COR-L47 (cell line): Measurements from ENCODE around the gene HECW1.
"Not testable (repeated sequence)": the region's sequence is repeated elsewhere in the genome, so short reads cannot be mapped to it uniquely, and the experiment has no call there.

Experiments
- DNase-seq: peaks from one replicate; lab custom pipeline; 2025; lab: John Stamatoyannopoulos, UW

The HECW1 gene

DNA sequence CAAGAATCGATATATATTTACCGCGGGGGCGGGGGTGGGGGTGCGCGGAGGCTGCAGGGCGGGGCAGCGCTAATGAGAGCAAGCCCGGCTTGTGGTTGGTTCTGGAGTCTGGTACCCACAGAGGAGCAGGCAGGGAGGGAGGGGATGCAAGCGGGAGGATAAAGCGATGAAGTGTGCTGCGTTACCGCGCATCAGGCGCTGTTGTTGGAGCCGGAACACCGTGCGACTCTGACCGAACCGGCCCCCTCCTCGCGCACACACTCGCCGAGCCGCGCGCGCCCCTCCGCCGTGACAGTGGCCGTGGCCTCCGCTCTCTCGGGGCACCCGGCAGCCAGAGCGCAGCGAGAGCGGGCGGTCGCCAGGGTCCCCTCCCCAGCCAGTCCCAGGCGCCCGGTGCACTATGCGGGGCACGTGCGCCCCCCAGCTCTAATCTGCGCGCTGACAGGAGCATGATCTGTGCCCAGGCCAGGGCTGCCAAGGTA, at the start of gene HECW1:
TSS of gene HECW1 (plus strand) at position 189 of the 482 bp plus-strand sequence. CDS start 131,259 bp downstream, outside the sequence.
- DNase-seq: no peak

DNA sequence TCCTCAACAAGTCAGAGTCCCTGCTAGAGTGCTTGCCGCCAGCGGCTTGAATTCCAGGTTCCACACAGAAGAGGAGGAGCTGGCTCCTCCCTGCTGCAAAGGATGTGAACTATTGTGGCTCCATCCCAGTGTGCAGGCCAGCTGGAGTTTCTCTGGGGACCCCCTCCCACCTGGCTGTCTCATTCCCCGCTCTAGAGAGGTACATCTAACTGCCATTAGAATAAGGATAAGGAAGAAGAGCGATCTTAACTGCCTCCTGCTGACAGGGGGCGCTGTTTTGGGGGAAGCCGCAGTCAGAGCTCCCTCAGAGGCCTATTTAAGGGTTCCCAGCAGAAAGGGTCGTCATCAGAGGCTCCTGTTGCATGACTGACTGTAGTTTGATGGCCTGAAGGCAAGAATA, 40.8 kb upstream of the HECW1 start:
- DNase-seq: no peak

DNA sequence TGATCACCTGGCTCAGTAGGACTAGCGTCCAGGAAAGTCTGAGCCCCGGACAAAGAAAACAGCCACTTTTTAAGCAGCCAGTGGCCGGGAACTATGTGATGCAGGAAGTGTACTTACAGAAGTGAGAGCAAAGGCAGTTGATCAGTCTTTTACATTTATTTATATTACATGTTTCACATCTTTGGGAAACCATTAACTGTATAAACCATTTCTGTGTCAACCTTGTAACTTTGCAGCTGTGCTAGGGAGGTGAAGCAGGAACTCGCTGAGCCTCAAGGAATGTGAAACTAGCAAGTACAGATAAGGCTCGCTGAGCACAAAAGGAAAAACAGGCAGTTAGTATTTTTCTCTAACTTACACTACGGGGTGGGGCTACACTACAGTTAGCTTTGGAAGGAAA, 39.9 kb upstream of the HECW1 start:
- no peak for DNase-seq

DNA sequence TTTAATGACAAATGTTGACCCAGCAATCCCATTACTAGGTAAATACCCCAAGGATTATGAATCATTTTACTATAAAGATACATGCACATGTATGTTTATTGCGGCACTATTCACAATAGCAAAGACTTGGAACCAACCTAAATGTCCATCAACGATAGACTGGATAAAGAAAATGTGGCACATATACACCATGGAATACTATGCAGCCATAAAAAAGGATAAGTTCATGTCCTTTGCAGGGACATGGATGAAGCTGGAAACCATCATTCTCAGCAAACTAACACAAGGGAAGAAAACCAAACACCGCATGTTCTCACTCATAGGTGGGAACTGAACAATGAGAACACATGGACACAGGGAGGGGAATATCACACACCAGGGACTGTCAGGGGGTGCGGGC, 38.6 kb upstream of the HECW1 start:
- not testable (repeated sequence) for DNase-seq

DNA sequence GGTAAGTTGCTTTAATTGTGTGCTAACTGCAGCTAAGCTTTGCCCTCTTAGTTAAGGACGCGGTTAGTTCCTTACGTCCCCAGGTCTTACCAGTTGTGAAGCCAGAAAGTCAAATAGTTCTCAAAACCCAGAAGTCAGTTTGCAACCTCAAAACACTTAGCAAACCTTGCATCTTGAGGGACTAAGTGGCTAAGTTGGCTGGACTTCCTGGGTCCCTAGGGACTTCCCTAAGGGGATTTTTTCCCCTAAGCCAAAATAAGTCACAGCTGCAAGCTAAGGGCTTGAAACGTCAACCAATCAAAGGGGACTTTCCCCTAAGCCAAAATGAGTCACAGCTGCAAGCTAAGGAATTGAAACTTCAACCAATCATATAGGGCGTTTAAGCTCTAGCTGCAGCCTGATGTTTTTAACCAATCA, 36.2 kb upstream of the HECW1 start:
- no peak for DNase-seq

DNA sequence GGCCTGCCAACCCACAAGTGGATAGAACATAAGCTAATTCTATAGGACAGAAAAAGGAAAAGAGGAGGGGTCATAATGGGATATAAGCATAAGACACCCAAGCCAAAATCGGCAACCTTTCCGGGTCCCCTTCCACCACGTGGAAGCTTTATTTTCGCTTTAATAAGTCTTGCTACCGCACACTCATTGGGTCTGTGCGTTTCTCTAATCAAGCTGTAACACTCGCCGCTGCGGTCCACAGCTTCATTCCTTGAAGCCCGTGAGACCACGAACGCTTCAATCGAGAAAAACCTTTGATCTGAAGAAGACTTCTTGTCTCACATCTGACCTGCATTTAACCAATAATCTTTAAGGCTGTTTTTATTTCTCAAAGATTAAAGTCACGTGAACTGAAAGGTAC, 35.8 kb upstream of the HECW1 start:
- no peak for DNase-seq

DNA sequence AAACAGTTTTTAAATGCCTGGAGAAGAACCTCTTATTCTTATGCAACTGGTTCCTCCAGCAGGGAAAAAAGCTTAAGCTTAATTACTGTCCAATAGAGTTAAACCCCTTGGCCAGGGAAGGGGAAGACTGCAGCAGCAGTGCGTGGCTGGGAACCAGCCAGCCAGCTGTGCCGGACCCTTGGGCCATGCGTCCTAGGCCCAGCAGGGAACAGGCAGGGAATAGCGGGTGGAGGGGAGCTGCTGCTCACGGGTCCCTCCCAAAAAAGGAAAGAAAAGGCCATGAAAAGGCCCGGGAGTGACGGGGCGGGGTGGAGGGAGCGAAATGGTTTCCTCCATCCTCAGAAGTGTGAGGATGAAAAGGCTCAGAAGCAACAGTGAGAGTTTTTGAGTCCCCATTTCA, 35.2 kb upstream of the HECW1 start:
- DNase-seq: no peak

DNA sequence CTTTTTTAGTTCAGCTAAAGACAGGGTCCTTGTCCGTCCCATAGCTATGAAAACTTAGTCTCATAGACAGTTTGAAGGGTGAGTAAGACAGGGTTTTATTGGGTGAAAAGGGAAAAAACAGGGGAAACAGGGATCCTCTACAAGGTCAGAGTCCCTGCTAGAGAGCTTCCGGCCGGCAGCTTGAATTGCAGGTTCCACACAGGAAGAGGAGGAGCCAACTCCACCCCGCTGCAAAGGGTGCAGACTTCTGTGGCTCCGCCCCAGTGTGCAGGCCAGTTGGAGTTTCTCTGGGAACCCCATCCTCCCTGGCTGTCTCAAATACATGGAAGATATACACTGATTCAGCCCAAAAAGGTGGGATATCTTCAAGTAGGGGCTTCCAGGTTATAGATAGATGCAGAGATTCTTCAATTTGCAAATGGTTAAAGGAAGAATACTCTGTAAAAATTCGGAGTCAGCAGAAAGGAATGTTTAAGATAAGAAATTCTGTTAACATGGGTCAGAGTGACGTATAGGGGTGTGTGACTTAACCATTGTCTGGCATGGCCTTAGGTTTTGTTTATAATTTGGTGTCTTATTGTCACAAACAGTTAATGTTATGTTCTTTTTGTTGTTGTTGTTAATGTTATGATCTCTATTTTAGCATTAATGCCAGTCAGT, 34.6 kb upstream of the HECW1 start:
- DNase-seq: no peak

DNA sequence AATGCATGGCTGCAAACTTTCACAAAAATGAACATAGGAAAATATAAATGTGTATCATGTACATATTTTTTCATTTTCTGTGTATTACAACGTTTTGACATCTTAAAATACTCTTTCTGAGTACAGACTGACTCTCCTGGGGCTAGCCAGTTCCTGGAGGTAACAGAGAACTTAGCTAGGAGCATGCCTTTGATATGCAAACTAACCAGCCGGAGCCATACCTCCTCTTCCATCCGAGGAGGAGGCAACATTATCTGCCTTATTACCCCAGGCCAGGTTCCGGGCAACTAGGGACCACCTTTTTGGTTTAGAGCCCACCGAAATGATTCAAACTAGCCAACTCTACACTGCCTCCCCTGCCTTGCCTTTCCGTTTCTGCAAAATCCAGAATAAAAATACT, 33.7 kb upstream of the HECW1 start:
- no peak for DNase-seq

DNA sequence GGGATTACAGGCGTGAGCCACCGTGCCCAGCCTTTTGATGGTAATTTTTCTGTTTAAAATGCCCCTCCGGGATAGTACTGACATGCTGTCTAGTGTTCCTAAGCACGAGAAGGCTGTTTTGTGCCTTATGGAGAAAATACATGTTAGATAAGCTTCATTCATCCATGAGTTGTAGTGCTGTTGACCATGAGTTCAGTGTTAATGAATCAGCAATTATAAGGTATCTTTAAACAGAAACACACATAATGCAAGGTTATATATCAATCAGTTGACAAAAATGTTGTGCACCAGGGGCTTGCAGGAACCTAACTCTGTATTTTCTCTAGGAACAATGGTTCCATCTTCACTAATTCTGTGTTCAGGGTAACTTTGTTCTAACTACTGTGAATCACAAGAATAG, 30.8 kb upstream of the HECW1 start:
- DNase-seq: no peak

DNA sequence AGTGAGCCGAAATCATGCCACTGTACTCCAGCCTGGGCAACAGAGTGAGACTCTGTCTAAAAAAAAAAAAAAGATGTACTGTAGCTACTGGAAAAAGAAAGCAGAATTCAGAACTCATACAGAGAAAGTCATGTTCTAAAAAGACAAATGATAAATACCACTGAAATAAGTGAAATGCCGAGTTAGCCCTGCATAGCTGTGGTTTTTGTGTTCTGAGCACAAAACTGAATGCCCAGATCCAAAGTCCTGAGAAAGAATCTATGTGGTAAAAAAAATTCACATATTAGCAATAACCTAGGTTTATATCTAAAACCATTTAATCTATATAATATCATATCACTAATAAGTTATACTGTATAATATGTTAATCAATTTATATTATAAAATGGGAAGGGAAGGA, 29.3 kb upstream of the HECW1 start:
- DNase-seq: no peak

DNA sequence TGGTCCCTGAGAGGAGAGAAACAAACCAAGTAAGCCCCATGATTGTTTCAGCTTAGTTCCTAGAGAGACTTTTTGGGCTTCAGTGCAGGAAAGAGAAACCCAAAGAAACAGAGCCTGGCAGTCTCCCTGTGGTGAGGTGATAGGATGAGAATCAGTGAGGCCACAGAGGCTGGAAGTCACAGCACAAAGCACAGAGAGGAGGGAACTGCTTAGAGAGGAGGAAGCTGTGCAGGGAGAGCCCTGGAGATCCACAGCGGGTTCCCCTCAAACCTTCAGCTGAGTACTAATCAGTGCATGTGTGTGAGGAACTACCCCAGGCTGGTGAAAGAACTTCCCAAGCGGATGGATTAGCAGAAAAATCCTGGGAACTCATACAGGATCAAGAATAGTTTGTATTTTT, 27.4 kb upstream of the HECW1 start:
- no peak for DNase-seq

DNA sequence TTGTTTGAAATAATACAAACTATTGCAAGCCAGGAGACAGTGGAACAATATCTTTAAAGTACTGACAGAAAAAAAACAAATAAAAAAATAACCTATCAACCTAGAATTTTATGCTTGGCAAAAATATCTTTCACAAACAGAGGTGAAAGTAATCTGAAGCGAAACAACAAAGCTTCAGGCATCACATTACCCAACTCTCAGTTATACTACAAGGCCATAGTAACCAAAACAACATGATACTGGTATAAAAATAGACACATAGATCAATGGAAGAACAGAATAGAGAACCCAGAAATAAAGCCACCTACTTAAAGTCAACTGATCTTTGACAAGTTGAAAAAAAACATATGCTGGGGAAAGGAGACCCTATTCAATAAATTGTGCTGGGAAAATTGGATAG, 26.5 kb upstream of the HECW1 start:
- DNase-seq: no peak

DNA sequence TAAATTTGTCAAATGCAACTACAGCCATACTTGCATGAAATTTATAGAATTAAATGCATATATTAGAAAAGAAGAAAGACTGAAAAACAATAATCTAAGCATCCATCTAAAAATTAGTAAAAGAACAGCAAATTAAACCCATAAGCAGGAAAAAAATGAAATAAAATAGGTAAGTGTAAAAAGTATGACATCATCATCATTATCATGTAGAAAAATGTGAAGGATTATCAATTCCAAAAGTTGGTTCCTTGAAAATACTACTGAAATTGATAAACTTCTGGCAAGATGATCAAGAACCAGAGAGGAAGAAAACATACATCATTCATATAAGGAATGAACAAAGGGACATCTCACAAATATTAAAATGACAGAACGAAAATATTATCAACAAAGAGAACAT, 19.6 kb upstream of the HECW1 start:
- DNase-seq: no peak

DNA sequence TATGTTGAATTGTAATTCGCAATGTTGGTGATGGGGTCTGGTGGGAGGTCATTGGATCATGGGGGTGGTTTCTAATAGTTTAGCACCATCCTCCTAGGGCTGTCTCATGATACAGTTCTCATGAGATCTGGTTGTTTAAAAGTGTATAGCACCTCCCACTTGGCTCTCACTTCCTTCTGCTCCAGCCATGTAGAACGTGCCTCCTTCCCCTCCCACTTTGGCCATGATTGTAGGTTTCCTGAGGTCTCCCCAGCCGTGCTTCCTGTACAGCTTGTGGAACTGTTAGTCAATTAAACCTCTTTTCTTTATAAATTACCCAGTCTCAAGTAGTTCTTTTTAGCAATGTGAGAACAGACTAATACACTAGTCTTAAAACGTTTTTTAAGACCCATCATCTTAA, 15.6 kb upstream of the HECW1 start:
- DNase-seq: no peak

DNA sequence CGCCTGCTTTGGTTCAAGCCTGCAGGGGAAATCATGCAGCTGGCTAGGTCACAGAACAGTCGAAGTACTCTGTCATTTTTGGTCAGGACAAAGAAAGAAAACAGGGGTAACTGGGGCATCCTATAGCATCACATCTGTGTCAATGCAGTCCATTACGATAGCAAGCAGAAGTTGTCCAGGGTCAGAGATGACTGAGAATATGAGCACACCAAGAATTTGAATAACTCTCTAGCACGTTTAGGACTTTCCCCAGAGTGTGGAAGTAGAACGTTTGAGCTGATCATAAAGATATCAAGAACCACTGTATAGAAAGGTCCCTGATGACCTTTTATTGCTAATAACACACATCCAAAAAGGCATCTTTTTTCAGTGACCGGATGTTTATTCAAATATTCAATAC, 12.7 kb upstream of the HECW1 start:
- no peak for DNase-seq

DNA sequence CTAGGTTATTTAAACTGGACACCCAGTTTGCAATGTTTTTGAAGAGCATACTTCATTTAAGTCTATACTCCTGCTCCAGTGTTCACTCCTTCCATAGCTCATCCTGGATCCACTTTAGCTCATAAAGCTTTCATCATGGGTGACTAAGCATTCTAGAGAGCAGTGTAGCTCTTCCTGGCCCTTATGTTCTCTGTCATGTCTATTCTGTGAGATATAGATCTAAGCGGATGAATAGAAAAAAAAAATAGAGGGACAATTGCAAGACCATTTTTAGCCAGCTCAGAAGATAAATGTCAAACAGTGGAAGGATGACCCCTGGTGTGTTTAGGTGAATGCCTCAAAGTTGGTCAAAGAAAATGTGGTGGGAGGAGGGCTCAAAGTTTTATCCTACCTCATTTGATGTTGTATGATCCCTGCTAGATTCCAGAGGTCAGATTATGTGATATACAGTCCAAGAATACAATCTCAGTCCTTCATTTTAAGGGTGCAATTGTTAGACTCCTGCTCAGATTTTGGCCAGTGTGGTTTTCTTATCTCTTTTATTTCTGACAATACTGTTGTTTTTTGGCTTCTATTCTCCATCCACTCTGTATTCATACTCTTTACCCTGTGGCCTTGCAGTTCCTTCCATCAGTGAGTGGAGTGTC, 7.5 kb upstream of the HECW1 start:
- no peak for DNase-seq

DNA sequence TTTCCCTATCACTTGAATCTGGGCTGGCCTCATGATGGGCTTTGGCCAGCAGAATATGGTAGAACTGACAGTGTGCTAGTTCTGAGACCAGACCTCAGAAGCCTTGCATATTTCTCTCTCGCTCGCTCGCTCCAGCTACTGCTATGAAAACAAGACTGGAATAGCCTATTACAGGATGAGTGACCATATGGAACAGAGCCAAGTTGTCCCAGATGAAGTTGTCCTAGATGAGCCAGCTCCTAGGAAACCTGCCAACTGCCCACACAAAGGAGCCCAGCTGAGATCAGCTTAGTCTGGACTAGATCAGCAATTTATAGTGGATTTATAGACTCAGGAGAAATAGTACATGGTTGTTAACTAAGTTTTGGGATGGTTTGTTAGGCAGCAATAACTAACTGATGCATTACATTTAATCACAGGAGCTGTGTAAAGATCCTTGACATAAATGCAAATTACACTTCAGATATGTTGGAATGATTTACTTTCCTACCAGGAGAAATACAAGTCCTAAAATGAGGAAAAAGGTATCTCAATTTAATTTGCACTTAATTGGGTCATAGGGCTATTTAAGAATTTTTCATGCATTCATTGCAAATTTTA, 6.8 kb upstream of the HECW1 start:
- no peak for DNase-seq

DNA sequence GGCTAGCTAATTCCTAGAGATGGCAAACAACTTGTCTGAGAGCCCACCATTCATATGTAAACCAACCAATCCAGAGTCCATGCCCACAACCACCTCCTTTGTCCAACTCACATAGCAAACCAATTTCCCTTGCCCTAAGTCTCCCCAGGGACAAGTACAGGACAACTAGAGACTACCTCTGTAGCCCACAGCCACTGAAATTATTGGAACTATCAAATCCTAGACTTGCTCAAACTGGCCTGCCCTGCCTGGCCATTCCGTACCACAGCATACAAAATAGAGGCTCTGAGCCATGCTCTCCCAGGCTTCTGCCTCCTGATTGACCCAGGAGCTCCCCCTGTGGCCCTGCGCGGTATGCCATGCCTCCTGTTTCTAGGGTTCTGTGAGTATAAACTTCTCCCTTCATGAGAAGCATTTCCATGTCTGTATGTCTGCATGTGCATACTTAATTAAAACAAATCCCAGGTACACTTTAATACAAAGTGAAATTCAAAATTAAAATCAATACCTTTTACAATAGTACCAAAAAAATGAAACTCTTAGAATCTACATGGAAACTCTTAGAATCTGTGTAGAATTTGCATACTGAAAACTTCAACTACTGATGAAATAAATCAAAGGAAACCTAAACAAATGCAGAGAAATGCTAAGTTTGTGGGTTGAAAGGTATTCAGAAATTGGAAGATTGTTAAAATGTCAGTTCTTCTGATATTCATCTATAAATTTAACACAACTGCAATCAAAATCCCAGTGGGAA, 4.0 kb upstream of the HECW1 start:
- no peak for DNase-seq

DNA sequence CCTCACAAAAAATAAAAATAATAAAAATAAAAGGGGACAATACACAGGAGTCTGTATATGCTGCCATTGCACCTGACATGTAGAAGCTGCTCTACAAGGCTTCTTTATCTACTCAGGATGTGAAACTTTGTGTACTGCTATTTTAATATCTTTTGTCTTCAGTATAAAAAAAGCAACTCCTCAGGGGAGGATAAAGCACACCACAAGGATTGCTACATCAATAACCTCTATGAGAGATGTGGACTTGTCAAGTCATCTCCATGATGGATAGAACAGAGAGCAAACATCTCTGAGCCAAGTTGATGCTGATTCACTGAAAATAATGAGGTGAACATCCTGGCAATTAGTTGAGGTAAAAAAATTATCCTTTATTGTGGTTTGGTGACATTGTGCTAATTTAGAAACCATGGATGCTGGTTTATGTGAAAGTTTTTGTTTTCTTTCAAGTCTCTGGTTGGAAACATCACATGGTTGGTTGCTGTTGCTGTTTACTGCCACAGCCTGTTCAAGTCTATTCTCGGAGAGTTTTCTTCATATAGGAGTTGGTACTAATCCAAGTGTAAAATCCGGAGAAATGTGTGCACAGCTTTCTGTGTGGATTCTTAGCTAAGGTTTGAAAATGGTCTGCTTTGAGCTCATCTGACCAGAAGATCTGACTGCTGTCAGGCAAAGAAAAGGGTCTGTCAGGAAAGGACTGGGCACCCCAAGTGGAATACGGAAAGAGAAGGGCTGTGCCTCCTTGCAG, 1.5 kb upstream of the HECW1 start:
- no peak for DNase-seq

DNA sequence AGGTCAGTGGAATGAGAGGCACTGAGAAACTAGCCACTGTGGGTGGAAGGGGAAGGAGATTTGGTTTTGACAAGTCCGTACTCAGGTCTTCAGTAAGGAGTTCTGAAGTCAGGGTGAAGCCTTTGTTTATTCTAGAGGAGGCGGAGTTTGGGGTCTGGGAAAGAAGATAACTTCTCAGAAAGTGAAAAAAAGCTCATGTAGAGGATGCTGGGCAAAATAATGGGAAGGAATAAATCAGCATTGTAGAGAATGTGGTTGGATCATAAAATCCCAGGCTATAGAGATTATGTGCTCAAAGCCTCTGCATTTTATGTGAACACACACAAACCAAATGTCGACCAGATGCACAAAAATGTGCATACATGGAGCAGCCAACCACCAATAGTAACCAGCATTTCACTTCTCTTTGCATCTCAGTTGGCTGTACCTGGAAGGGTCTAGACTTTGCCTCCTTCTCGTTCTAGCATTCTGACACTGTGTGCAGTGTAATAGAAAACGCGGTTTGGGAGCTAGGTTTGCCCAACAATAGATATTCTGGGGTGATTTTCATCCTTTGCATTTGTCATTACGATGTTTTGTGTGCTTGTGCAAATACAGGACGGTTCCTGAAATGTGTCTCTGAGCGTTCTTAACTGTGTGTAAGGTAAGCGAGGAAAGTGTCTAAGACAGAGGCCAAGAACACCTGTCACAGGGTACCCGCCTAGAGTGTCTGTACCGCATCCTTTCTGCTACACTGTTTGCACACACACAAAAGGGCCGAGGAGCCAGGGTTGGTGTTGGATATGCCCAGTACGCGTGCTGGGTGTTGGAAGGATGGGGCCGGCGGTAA, 603 bp upstream of the HECW1 start:
- DNase-seq: no peak
